ENCODE measurements around the gene FAM24A.

DNA sequence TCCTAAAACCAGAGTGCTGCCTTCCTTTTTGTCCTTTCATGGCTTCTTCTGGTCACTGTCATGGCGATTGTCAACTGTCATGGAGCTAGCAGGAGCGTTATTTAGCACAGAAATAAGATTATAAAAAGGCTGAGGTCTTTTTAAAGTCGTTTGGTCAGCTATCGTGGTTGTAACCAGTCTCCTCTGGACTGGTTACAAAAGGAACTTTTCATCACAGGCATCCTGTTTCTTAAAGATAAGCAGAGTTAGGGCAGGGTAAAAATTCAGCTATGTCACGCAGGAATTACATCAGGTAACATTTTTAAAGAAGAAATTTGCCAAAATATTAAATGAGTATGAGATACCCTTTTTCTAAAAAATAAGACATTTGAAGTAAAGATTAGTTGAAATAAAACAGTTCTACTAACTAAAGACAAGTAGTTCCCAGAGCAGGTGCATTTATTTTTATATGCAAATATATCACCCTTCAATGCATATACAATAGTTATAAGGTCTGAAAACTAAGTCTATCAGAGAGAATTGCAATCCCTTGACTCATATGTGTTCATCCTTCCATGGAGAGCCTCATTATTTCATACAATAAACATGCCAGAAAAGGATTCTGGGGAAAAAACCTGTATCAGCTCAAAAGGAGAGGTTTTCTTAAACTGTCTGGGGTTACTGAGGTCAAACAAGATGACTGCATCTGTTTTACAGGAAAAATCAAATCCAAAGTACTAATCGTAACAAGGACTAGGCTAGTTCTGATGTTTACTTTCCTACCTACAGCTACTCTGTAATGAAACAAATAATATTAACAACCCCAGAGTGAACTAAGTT is 20.9 kb downstream of the FAM24A start:
- TF ChIP-seq POLR2AphosphoS5 (IDR thresholded peaks at IDR 0.05; ENCODE audit: borderline replicate concordance, low read depth, low read length) (no peak), EZH2 (IDR thresholded peaks at IDR 0.05) (no peak)
